Activated T-helper 2 cell treated with anti-CD3 and anti-CD28 coated beads, Interferon-gamma antibody, Interleukin-2, Interleukin-4, amounts not matched to agents 10 μg/mL and 5 μg/mL and 100 μg/mL, durations not matched to agents 14 hours and 24 hours and 36 hours (primary cell): ENCODE results near the gene PLAU. TPM values are rescaled to one million over a fixed set of nuclear protein-coding genes. Genes with fewer than 3 reads are reported as not detected.
"Not testable (repeated sequence)": the region's sequence is repeated elsewhere in the genome, so short reads cannot be mapped to it uniquely, and the experiment has no call there.

ENCODE experiments used
- DNase-seq: peaks from one replicate; pipeline ENCODE4 v3.0.0; 2021; ENCODE audit warnings: low spot score
- H3K27ac Mint-ChIP-seq: one replicate; pipeline ENCODE4 v1.8.0; 2021; ENCODE audit warnings: mixed read lengths
- H3K27me3 Mint-ChIP-seq: one replicate; pipeline ENCODE4 v1.8.0; 2021; ENCODE audit warnings: low read depth, mixed read lengths
- H3K36me3 Mint-ChIP-seq: one replicate; pipeline ENCODE4 v1.8.0; 2021; ENCODE audit warnings: low read depth, mixed read lengths
- H3K4me1 Mint-ChIP-seq: one replicate; pipeline ENCODE4 v1.8.0; 2021; ENCODE audit warnings: low read depth, mixed read lengths
- H3K4me3 Mint-ChIP-seq: one replicate; pipeline ENCODE4 v1.8.0; 2021; ENCODE audit warnings: low read depth, mild to moderate bottlenecking, moderate library complexity, mixed read lengths
- H3K9me3 Mint-ChIP-seq: one replicate; pipeline ENCODE4 v1.8.0; 2021; ENCODE audit warnings: mixed read lengths
- intact Hi-C: fragments of 100-400 bp; cut with micrococcal nuclease; formaldehyde crosslinking; loops from one replicate; pipeline ENCODE4 v1.15.1; 2023
- total RNA-seq: library from RNA; stranded (reverse); gene quantifications from 2 replicates; pipeline ENCODE4 v1.2.3, GENCODE V29; 2022

Gene PLAU
- total RNA-seq, 1 donor from 2014 or later, result 1.8 TPM

DNA sequence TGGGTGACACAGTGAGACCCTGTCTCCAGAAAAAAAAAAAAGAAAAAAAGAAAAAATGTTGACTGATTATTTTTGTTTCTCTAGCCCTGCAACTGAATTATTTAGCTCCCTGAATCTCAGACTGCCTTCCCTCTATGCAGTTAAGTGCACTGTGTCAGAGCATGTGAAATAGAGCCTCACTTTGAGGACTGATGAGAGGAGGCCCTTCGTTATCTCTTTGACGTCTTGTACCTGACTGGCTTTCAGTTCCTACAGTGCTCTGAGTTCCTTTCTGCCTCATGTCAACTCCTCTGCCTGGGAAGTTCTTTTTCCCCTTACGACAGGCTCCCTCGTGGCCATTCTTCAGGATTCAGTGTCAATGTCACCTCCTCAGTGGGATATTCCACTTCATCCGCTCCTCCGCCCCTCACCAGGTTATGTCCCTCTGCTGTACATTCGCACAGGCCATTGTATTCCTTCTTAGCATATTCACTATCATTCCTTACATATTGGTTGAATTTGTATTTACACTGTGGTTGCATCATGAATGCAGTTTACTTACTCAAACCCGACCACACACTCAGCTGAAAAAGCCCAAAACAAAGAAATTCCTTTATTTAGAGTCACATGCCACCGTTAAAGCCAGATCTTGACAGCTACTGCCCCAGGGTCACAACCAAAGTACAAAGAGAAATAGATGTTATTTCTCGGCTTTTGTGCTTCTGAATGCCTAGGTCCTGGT lies 18.5 kb upstream of the PLAU start:
- intact Hi-C loops, result no loop called here
- H3K27ac Mint-ChIP-seq, result no peak overlapping the region
- no peaks in the 10 kb centered on the region for H3K36me3 Mint-ChIP-seq
- H3K4me1 Mint-ChIP-seq, result peaks cover 12% of the 10 kb centered on the region
- no peak for DNase-seq
- no peak overlapping the region for H3K4me3 Mint-ChIP-seq
- H3K9me3 Mint-ChIP-seq, result no peaks in the 10 kb centered on the region
- H3K27me3 Mint-ChIP-seq, result no peaks in the 10 kb centered on the region

DNA sequence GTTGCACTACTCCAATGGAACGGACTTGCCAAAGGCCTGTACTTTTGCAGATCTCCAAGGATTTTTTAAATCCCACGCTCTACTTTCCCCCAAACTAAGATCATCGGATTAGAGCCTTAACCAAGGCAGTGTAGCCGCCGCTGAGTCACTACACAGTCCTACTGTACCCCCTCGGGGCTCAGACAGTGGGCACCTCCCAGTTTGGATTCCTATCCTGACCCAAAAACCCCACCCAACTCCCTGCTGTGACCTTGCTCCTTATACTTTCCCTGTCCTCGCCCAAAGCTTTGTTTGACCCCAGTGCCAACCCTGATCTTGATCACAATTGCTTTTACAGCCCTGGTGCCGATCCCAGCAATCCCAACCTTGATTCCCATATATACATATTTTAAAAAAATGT lies 17.5 kb upstream of the PLAU start:
- no peak overlapping the region for H3K4me3 Mint-ChIP-seq
- no peaks in the 10 kb centered on the region for H3K27me3 Mint-ChIP-seq
- no peaks in the 10 kb centered on the region for H3K9me3 Mint-ChIP-seq
- H3K4me1 Mint-ChIP-seq, result peaks cover 12% of the 10 kb centered on the region
- no peaks in the 10 kb centered on the region for H3K36me3 Mint-ChIP-seq
- intact Hi-C loops, result no loop called here
- no peak overlapping the region for H3K27ac Mint-ChIP-seq
- no peak for DNase-seq

DNA sequence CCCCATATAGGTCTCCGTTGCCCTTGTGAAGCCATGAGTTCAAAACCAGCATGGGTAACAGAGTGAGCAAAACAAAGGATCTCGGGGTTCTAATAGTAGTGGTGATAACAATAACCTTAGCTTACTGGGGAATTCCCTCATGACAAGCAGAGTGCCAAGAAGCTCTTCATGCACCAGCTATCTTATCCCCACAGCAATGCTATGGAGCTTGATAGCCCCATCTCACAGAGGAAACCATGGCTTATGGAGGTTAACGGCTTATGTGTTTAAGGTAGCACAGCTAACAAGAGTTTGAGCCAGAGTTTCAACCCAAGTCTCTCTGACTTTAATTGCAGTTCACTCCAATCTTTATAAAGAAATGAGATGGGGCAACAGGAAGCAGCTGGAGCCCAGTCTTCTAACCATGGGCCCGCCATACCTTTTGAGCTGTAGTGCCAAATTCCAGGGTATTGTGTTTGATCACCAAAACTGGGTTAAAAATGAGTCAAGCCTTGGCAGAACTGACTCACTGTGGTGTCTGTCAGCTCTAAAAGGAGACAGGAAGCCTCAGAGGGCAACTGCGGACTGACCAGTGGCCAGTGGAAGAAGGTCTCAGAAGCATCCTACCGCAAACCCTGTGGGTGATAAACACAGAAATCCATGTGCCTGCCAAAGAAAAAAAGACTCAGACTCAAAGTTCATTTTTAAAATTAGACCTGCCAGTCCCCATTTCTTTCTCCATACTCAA lies 16.5 kb upstream of the PLAU start:
- Mint-ChIP-seq H3K27me3 (no peaks in the 10 kb centered on the region), H3K4me3 (no peak overlapping the region), H3K36me3 (no peaks in the 10 kb centered on the region), H3K4me1 (peaks cover 12% of the 10 kb centered on the region), H3K27ac (no peak overlapping the region), H3K9me3 (no peaks in the 10 kb centered on the region)
- DNase-seq, result no peak
- intact Hi-C loops, result no loop called here

DNA sequence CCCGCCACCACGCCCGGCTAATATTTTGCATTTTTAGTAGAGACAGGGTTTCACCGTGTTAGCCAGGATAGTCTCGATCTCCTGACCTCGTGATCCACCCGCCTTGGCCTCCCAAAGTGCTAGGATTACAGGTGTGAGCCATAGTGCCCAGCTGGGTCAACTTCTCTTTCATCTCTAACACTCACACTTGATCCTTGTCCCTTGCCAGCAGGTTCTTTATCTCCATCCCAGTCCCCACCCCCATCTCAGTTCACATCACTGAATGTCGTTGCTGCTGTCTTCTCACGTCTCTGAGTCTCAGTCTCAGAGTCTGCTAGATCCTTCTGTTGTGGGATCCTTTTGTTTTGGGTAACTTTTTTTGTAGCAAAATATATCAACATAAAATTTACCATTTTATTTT lies 15.6 kb upstream of the PLAU start:
- H3K9me3 Mint-ChIP-seq, H3K4me3 Mint-ChIP-seq, H3K36me3 Mint-ChIP-seq, intact Hi-C loops, DNase-seq, H3K27ac Mint-ChIP-seq, H3K27me3 Mint-ChIP-seq: not testable (repeated sequence)
- peaks cover 15% of the 10 kb centered on the region for H3K4me1 Mint-ChIP-seq

DNA sequence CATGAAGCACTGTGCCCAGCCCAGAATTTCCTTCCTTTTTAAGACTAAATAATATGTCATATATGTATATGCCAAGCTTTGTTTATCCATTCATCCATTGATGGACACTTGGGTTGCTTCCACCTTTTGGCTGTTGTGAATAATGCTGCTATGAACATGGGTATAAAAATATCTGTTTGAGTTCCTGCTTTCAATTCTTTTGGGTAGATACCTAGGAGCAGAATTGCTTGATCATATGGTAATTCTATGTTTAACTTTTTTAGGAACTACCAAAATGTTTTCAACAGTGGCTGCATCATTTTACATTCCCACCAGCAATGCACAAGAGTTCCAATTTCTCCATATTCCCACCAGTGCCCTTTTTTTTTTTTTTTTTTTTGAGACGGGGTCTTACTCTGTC lies 13.2 kb upstream of the PLAU start:
- H3K27ac Mint-ChIP-seq, result no peak overlapping the region
- peaks cover 6% of the 10 kb centered on the region for H3K27me3 Mint-ChIP-seq
- no peak for DNase-seq
- no peaks in the 10 kb centered on the region for H3K9me3 Mint-ChIP-seq
- no peaks in the 10 kb centered on the region for H3K36me3 Mint-ChIP-seq
- intact Hi-C loops, result no loop called here
- peaks cover 17% of the 10 kb centered on the region for H3K4me1 Mint-ChIP-seq
- no peak overlapping the region for H3K4me3 Mint-ChIP-seq

DNA sequence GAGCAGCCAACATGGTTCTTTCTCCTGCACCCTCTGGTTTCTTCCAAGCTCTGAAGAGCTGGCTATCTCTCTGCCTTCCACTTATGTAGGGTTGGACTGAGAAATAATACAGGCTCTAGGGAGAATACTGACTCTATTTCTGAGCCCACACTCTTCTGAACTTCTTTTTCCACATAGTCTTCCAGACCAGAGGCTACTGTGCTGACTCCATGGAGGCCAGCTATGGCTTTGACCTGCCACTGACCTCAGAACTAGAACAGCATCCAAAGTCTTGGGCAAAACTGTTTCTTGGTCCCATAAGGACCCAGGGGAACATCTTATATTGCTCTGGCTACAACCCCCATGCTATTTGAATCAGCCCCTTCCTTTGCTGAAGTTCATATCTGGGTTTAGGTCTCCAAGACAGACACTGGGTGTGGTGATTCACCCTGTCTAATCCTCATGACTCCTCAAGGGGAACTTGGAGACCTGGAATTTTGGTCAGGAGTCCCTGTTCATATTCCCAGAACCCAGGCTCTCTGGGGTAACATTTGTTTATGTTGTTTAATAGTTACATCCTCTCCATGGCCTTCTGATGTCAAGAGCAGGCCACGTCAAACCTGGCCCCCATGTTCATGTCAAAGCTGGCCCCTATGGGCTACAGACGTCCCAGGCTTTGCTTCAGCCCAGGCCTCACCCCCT lies 12.1 kb upstream of the PLAU start:
- Mint-ChIP-seq H3K36me3 (no peaks in the 10 kb centered on the region), H3K9me3 (no peaks in the 10 kb centered on the region), H3K4me3 (no peak overlapping the region), H3K27ac (no peak overlapping the region), H3K4me1 (peaks cover 16% of the 10 kb centered on the region), H3K27me3 (peaks cover 6% of the 10 kb centered on the region)
- no peak for DNase-seq
- intact Hi-C loops, result no loop called here

DNA sequence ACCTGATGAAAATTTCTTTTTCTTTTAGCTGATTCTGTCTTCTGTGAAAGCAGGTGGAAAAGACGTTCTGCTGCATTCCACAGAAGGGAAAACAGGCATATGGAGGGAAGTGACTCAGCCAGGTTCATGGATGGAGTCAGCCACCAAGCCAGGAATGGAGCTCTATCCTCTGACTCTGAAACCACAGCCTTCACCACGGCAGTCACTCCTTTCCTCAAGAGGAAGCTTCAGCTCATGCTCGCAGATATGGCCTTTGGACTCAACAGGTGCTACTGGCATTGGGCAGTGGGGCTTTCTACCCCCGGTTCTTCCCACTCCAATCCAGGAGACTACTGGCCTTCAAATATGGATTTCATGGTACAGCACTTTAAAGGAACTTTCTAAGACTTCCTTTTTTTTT lies 11.5 kb upstream of the PLAU start:
- Mint-ChIP-seq H3K27me3 (peaks cover 6% of the 10 kb centered on the region), H3K27ac (no peak overlapping the region), H3K4me1 (peaks cover 10% of the 10 kb centered on the region), H3K9me3 (no peaks in the 10 kb centered on the region), H3K4me3 (no peak overlapping the region), H3K36me3 (no peaks in the 10 kb centered on the region)
- intact Hi-C loops, result no loop called here
- DNase-seq, result no peak

DNA sequence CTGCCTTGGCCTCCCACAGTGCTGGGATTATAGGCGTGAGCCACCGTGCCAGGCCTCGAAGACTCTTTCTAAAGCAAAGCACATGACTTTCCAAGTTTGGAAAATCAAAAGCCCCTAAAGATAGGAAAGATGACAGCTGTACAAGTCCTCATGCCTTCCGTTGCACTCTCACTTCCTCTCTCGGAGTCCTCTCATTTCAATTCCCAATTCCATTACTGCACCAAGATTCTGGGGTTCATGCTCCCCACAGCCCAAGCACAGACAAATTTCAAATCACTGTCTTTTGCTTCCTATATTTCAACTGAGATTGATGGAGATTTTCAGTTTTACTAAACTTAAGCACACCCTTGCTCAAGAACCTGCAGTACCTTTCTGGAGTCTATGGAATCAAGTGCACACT lies 10.9 kb upstream of the PLAU start:
- peaks cover 5% of the 10 kb centered on the region for H3K4me1 Mint-ChIP-seq
- H3K4me3 Mint-ChIP-seq, result no peak overlapping the region
- H3K27ac Mint-ChIP-seq, result no peak overlapping the region
- H3K27me3 Mint-ChIP-seq, result peaks cover 6% of the 10 kb centered on the region
- no peaks in the 10 kb centered on the region for H3K9me3 Mint-ChIP-seq
- intact Hi-C loops, result no loop called here
- DNase-seq, result no peak
- H3K36me3 Mint-ChIP-seq, result no peaks in the 10 kb centered on the region

DNA sequence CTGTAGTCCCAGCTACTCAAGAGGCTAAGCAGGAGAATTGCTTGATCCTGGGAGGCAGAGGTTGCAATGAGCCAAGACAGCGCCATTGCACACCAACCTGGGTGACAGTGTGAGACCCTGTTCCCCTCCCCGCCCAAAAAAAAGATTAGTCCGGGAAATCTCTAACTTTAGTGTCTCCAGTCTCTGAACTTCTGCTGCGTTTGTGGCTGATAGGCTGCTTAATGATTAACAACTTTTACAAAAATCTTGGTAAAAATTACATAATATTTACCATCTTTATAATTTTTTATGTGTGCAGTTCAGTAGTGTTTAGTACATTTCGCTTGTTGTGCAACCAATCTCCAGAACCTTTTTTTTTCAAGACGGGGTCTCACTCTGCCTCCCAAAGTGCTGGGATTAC lies 9.7 kb upstream of the PLAU start:
- no peak overlapping the region for H3K4me3 Mint-ChIP-seq
- peaks cover 6% of the 10 kb centered on the region for H3K27me3 Mint-ChIP-seq
- no peaks in the 10 kb centered on the region for H3K36me3 Mint-ChIP-seq
- no peaks in the 10 kb centered on the region for H3K9me3 Mint-ChIP-seq
- no peak overlapping the region for H3K27ac Mint-ChIP-seq
- H3K4me1 Mint-ChIP-seq, result peaks cover 5% of the 10 kb centered on the region
- DNase-seq, result no peak
- intact Hi-C loops, result no loop called here

DNA sequence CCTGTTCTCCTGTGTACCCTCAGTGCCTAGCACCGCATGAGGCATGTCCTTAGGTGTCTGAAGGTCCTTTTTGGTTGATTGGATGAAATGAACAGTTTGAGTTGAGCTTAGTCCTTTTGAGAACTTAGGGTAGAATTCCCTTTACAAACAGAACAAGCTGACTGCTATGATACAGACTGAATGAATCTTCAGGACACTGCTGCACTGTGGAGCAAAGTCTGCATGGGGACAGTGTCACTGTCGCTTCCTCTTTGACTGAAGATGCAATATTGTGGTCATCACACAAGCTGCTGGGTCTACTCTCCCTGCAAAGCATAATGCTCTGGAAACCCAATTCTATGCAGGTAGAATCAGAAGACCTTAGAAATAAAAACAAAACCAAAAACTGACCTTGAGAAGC lies 8.6 kb upstream of the PLAU start:
- H3K27me3 Mint-ChIP-seq, result peaks cover 6% of the 10 kb centered on the region
- DNase-seq, result no peak
- no peaks in the 10 kb centered on the region for H3K9me3 Mint-ChIP-seq
- no peak overlapping the region for H3K27ac Mint-ChIP-seq
- H3K4me1 Mint-ChIP-seq, result peaks cover 8% of the 10 kb centered on the region
- no peaks in the 10 kb centered on the region for H3K36me3 Mint-ChIP-seq
- no peak overlapping the region for H3K4me3 Mint-ChIP-seq
- intact Hi-C loops, result no loop called here

DNA sequence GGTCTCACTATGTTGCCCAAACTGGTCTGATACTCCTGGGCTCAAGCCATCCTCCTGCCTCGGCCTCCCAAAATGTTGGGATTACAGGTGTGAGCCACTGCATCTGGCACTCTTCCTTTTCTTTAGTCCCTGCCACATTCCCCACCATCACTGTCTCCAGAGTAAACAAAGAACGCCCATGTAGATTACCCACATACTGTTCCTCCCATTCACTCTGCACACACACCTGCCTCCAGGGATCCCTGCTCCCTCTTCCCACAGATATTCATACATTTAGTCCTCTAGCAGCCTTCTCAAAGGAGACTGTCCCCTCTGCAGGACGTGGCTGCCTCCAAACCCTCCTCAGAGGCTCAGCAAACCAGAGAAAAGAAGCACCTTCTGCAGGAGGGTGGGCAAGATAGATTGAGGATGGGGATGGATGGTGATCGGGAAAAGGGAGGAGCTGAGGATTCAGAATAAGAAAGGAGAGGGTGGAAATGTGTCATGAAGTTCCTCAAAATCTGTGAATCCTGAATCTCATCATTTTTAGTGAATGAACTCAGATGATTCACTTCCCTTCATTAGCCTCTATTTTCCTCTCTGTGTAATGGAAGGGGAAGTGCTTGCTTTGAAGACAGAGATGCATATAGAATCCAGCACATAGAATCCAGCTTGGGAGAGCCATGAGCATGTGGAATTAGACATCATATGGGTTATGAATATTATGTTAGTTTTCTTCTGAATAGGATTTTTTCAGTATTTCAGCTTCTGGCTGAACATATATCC lies 5.5 kb upstream of the PLAU start:
- H3K27me3 Mint-ChIP-seq, result peaks cover 6% of the 10 kb centered on the region
- H3K27ac Mint-ChIP-seq, result no peak overlapping the region
- no peaks in the 10 kb centered on the region for H3K36me3 Mint-ChIP-seq
- H3K4me3 Mint-ChIP-seq, result no peak overlapping the region
- H3K4me1 Mint-ChIP-seq, result peaks cover 29% of the 10 kb centered on the region
- DNase-seq, result no peak
- no peaks in the 10 kb centered on the region for H3K9me3 Mint-ChIP-seq
- intact Hi-C loops, result no loop called here

DNA sequence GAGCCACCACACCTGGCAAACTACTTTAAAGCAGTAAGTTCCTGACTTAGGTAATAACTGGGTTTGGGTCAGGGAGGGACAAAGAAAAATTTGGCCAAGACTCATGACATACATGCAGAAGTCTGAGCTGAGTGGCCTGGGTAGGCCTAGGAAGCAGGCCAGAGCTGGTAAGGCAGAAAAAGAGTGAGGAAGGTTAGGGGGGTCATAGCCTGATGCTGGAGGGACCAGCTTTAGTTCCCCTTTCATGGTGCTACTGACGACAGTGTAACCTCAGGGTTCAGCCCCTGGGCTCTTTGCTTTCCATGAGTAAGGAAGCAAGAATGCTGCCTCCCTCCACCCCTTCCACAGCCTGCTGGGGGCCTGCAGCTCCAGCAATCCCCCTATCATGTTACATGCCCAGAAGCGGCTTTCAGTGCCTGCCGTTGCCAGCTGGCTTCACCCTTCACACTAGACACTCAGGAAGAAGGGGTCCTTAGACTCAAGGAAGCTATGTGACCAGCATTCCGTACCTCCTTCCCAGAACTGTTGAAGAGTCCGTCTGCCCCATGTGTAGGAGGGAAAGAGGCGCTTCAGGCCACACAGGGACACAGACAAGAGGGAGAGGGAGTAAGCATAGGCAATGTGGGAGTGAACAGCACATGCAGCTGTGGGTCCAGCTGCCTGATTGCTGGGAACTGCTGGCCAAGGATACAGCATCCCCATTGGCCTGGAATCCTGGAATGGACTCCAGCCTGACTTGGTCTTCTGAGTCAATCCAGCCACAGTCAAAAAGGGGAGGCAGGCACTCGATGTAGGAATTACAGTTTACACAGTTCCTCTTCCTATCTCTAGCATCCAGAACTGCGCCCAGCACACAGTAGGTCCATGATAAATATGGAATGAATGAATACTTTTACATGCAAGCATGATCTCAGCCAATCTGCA lies 4.1 kb upstream of the PLAU start:
- Mint-ChIP-seq H3K4me3 (no peak overlapping the region), H3K27me3 (peaks cover 8% of the 10 kb centered on the region), H3K27ac (no peak overlapping the region), H3K4me1 (peaks cover 37% of the 10 kb centered on the region), H3K9me3 (no peaks in the 10 kb centered on the region), H3K36me3 (no peaks in the 10 kb centered on the region)
- no peak for DNase-seq
- intact Hi-C loops, result no loop called here
